Neural cell (in vitro differentiated cells): ENCODE data around the gene FAR2. TPM values are rescaled to one million over a fixed set of nuclear protein-coding genes. Genes with fewer than 3 reads are reported as not detected.

Experiments
- H2AFZ ChIP-seq: fragments of 200-600, 300-800 bp; sonication (generic), shearing (Covaris generic); 2 replicates; pipeline ENCODE4 v1.6.0; 2014; ENCODE audit warnings: low read depth, mild to moderate bottlenecking, antibody characterized with exemption, low read length, moderate library complexity
- H3F3A ChIP-seq: fragments of 200-600 bp; shearing (Covaris generic); 2 replicates; pipeline ENCODE4 v1.6.1; 2016; ENCODE audit warnings: mild to moderate bottlenecking, moderate library complexity, mixed read lengths, antibody characterized with exemption, low read length; ENCODE audit not compliant: insufficient read depth, poor library complexity, severe bottlenecking
- H3K27ac ChIP-seq: fragments of 200-600, 300-800 bp; sonication (generic), shearing (Covaris generic); 2 replicates; pipeline ENCODE4 v1.5.1; 2014; ENCODE audit warnings: mild to moderate bottlenecking, low read length, moderate library complexity
- H3K27me3 ChIP-seq: fragments of 300-800, 200-600 bp; sonication (generic), shearing (Covaris generic); 2 replicates; pipeline ENCODE4 v1.6.0; 2014; ENCODE audit warnings: mild to moderate bottlenecking, low read depth, low read length, moderate library complexity; ENCODE audit not compliant: insufficient read depth
- H3K36me3 ChIP-seq: fragments of 300-800, 200-600 bp; sonication (generic), shearing (Covaris generic); 2 replicates; pipeline ENCODE4 v1.5.1; 2014; ENCODE audit warnings: mild to moderate bottlenecking, antibody characterized with exemption, low read length, moderate library complexity; ENCODE audit not compliant: insufficient read depth
- H3K4me2 ChIP-seq: fragments of 300-800, 200-600 bp; sonication (generic), shearing (Covaris generic); 2 replicates; pipeline ENCODE4 v1.6.0; 2014; ENCODE audit warnings: mild to moderate bottlenecking, low read length
- H3K4me3 ChIP-seq: fragments of 300-800, 200-600 bp; sonication (generic), shearing (Covaris generic); 2 replicates; pipeline ENCODE4 v1.5.1; 2014; ENCODE audit warnings: mild to moderate bottlenecking, low read length, moderate library complexity
- H3K79me2 ChIP-seq: fragments of 200-600 bp; shearing (Covaris generic); replicated peaks from 2 replicates; pipeline ENCODE4 v1.6.0; 2014; ENCODE audit warnings: mild to moderate bottlenecking, low read length, moderate library complexity; ENCODE audit not compliant: insufficient read depth
- H3K9ac ChIP-seq: fragments of 300-800, 200-600 bp; sonication (generic), shearing (Covaris generic); 2 replicates; pipeline ENCODE4 v1.6.1; 2016; ENCODE audit warnings: mild to moderate bottlenecking, low read length, mixed read lengths
- H3K9me2 ChIP-seq: fragments of 200-600 bp; shearing (Covaris generic); 2 replicates; pipeline ENCODE4 v1.6.1; 2016; ENCODE audit warnings: mild to moderate bottlenecking, low read length, mixed read lengths; ENCODE audit not compliant: insufficient read depth
- H3K9me3 ChIP-seq: fragments of 200-600, 300-800 bp; sonication (generic), shearing (Covaris generic); 2 replicates; pipeline ENCODE4 v1.6.1; 2016; ENCODE audit warnings: mild to moderate bottlenecking, mixed run types, low read length, moderate library complexity, mixed read lengths
- H4K20me1 ChIP-seq: fragments of 200-600 bp; shearing (Covaris generic); 2 replicates; pipeline ENCODE4 v1.6.1; 2016; ENCODE audit warnings: mild to moderate bottlenecking, mixed run types; ENCODE audit not compliant: insufficient read depth
- CTCF ChIP-seq: fragments of 450-650 bp; IDR thresholded peaks from 2 replicates; pipeline ENCODE4 v1.5.1; 2014; ENCODE audit warnings: antibody characterized with exemption, mild to moderate bottlenecking, moderate library complexity; ENCODE audit not compliant: poor library complexity, severe bottlenecking
- EP300 ChIP-seq: fragments of 450-650 bp; conservative IDR thresholded peaks from 2 replicates; pipeline ENCODE4 v1.6.1; 2014; ENCODE audit warnings: antibody characterized with exemption, mild to moderate bottlenecking, moderate library complexity; ENCODE audit not compliant: poor library complexity, severe bottlenecking
- EZH2 ChIP-seq: fragments of 200-600, 300-800 bp; shearing (Covaris generic), sonication (generic); IDR thresholded peaks from 2 replicates; pipeline ENCODE4 v1.6.1; 2014; ENCODE audit warnings: antibody characterized with exemption, low read length, borderline replicate concordance, mild to moderate bottlenecking; ENCODE audit not compliant: insufficient read depth, poor library complexity, severe bottlenecking
- MXI1 ChIP-seq: fragments of 450-650 bp; conservative IDR thresholded peaks from 2 replicates; pipeline ENCODE4 v1.6.1; 2014; ENCODE audit warnings: antibody characterized with exemption, mild to moderate bottlenecking; ENCODE audit not compliant: poor library complexity, severe bottlenecking
- POLR2AphosphoS5 ChIP-seq: IDR thresholded peaks from 2 replicates; pipeline ENCODE4 v1.6.1; 2012
- RAD21 ChIP-seq: fragments of 450-650 bp; conservative IDR thresholded peaks from 2 replicates; pipeline ENCODE4 v1.6.1; 2014; ENCODE audit warnings: antibody characterized with exemption, mild to moderate bottlenecking, moderate library complexity
- REST ChIP-seq: IDR thresholded peaks from 2 replicates; pipeline ENCODE4 v1.6.1; 2012; ENCODE audit warnings: borderline replicate concordance
- SMC3 ChIP-seq: fragments of 450-650 bp; conservative IDR thresholded peaks from 2 replicates; pipeline ENCODE4 v1.6.1; 2014; ENCODE audit warnings: antibody characterized with exemption, mild to moderate bottlenecking, moderate library complexity; ENCODE audit not compliant: poor library complexity
- TAF1 ChIP-seq: IDR thresholded peaks from 2 replicates; pipeline ENCODE4 v1.6.1; 2012; ENCODE audit warnings: low read depth
- polyA plus RNA-seq: library from polyadenylated mRNA; depleted of rRNA; stranded (reverse); fragments of >200 nt; gene quantifications from 2 replicates; pipeline ENCODE4 v1.2.3, GENCODE V29; 2014

The FAR2 gene
- polyA plus RNA-seq, 1 donor from 2014 or later = 0.99 TPM

DNA sequence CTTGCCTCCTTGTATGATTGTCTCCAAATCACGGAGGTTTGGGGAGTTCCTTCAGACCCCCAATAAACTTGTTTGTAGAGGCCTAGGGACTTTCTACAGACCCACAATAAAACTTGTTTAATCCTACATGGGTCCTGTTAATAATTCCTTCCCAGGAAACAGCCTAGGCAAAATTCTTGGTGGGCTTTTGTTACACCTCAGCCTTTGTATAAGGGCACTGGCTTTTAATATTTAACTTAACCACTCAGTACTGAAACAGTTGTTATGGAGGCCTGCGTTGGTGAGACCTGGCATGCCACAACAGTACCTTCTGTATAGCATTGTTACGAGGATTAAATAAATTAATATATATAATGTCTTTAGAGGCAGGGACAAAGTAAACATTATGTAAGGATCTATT is 32.7 kb upstream of the FAR2 start:
- Histone ChIP-seq H2AFZ (no peak overlapping the region), H3K9ac (no peak overlapping the region), H3K9me3 (no peaks in the 10 kb centered on the region), H3K36me3 (no peaks in the 10 kb centered on the region), H3K4me2 (no peak overlapping the region), H3K9me2 (no peaks in the 10 kb centered on the region), H3K27me3 (no peaks in the 10 kb centered on the region), H4K20me1 (no peaks in the 10 kb centered on the region), H3K27ac (no peak overlapping the region), H3K79me2 (no peaks in the 10 kb centered on the region), H3F3A (no peaks in the 10 kb centered on the region), H3K4me3 (no peak overlapping the region)
- TF ChIP-seq MXI1 (no peak), EZH2 (no peak), CTCF (no peak), POLR2AphosphoS5 (no peak), REST (no peak), EP300 (no peak), TAF1 (no peak), RAD21 (no peak)

DNA sequence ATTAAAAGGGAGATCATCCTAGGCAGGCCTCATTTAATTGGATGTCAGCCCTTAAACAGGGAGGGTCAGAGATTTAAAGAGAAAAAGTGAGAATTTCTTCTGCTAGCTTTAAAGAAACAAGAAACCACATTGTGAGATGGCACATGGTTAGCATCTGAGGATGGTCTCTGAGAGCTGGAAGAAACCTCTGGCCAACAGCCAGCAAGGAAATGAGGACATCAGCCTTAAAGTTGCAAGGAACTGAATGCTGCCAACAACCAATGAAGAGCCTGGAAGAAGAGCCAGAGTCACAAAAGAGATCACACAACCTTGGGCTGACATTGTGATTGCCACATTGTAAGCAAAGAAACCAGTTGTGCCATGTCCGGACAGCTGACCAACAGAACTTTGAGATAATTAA is 17.5 kb upstream of the FAR2 start:
- H2AFZ ChIP-seq = no peak overlapping the region
- TF ChIP-seq EP300 = no peak
- no peak for TF ChIP-seq REST
- no peak for TF ChIP-seq POLR2AphosphoS5
- no peak for TF ChIP-seq CTCF
- no peak for TF ChIP-seq SMC3
- TF ChIP-seq EZH2 = no peak
- no peak for TF ChIP-seq TAF1
- no peak for TF ChIP-seq MXI1
- TF ChIP-seq RAD21 = no peak
- no peaks in the 10 kb centered on the region for H3K9me2 ChIP-seq
- no peak overlapping the region for H3K27ac ChIP-seq
- H4K20me1 ChIP-seq = no peaks in the 10 kb centered on the region
- no peak overlapping the region for H3K4me3 ChIP-seq
- no peaks in the 10 kb centered on the region for H3K79me2 ChIP-seq
- no peaks in the 10 kb centered on the region for H3K9me3 ChIP-seq
- no peaks in the 10 kb centered on the region for H3K27me3 ChIP-seq
- H3K4me2 ChIP-seq = no peak overlapping the region
- H3K9ac ChIP-seq = no peak overlapping the region
- no peaks in the 10 kb centered on the region for H3K36me3 ChIP-seq
- H3F3A ChIP-seq = no peaks in the 10 kb centered on the region
